ENCODE results near the gene CWC25. TPM values are rescaled to one million over a fixed set of nuclear protein-coding genes. Genes with fewer than 3 reads are reported as not detected.

The CWC25 gene
- total RNA-seq, 1 experiment from 2014 or later, result 23.9 TPM

DNA sequence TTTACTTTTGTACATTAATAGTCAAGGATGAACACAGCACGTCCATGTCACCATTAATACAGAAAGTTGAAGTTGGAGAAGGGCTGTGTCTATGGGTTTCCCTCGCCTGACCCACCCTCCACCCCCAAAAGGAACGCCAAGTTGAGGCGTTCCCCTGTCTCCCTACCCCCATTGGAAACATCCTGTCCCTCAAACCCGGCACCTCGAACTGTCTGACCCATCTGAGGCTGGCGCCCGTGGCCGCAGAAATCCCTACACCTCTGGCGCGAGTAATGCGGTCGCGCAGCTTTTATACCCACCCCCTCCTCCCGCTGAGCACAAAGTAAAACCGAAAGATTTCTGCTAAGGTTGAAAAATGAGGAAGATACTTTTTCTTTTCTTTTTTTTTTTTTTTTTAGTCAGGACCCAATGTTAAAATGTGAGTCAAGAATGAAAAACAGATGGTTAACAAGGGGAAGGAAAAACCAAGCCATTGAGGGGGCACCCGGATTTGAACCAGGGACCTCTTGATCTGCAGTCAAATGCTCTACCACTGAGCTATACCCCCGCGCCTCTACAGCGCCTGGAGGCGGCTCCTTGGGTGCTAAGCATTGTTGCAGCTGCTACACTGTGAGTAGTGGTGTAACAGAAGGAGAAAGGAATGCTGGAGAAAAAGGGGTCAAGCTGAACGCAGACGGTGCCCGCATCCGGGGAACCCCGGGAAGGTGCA is 43.9 kb upstream of the CWC25 start (continued):
- TF ChIP-seq POLR2A (IDR thresholded peaks at IDR 0.05; ENCODE audit: borderline replicate concordance, extremely low read depth, insufficient read depth, insufficient read length) (no peak), SP1 (IDR thresholded peaks at IDR 0.05; ENCODE audit: low read depth) (peak; percentile 8; the same call in 1 of the 2 replicates), ZNF274 (IDR thresholded peaks at IDR 0.05; ENCODE audit: low read depth, low read length) (no peak), RAD21 (IDR thresholded peaks at IDR 0.05; ENCODE audit: low read depth) (0 out of 2 replicates have a peak, but pooled peaks have one; percentile 9), EZH2phosphoT487 (IDR thresholded peaks at IDR 0.05; ENCODE audit: borderline replicate concordance) (no peak), TCF7L2 (IDR thresholded peaks at IDR 0.05; ENCODE audit: borderline replicate concordance, extremely low read depth, insufficient read depth, insufficient read length) (no peak), JUND (IDR thresholded peaks at IDR 0.05) (no peak), ELF1 (IDR thresholded peaks at IDR 0.05; ENCODE audit: borderline replicate concordance, low read depth) (no peak), POLR2AphosphoS5 (IDR thresholded peaks at IDR 0.05; ENCODE audit: low read depth, low read length) (no peak), FOSL1 (IDR thresholded peaks at IDR 0.05; ENCODE audit: low read depth) (0 out of 2 replicates have a peak, but pooled peaks have one; percentile 26), CEBPB (IDR thresholded peaks at IDR 0.05; ENCODE audit: low read depth) (no peak)

DNA sequence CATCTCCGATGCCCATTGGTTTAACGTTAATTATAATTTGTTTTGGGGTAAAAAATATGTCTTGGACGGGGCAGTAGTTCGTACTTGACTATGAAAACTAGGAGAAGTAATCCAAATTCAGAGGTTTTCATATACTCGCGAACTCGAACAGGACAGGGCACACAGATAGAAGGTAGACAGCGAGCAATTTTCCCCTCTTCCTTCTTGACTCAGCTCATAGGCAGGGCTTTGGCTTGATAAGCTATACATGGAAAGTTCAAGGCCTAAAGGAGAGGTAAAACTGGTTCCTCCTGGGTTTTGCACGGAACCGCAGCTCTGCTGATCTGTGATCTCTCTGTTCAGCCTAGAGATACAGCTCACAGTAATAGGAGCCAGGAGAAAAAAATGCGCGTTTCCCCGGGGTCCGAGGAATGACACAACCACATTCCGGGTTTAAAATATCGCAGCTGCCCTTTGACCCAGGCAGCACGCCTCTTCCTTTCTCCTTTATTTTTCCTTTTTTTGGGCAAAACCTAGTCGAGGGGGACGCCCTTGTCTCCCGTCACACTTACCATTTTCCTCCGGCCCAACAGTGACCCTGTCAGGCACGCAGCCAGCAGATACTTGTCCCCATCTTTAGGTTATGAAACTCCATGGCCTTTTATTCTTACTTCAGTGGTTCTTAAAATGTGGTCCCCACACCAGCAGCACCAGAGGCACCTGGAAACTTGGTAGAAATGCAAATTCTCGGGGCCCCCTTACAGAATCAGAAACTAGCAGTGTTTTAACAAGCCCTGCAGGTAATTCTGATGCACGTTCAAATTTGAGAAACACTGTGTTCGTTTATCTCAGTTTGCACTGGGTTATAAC is 43.1 kb upstream of the CWC25 start:
- peak overlapping the region; percentile 74 for H3K9ac ChIP-seq (ENCODE audit: low read length)
- ChIA-PET CTCF (interaction anchor here (1.8 kb wide), 1 partner anchor 14 kb away, joined by 4 read pairs; the partner anchor contains the start of gene RPL23), POLR2A (interaction anchor here (0.8 to 3.6 kb wide), 3 partner anchors 14 to 296 kb away, joined by 3 to 46 read pairs (median 4); partner anchors contain the start of genes PSMB3 and RPL23), RAD21 (ENCODE audit: low non-redundant PET in 1 of 2, low total read pairs in 2 of 2, uncharacterized antibody in 2 of 2, unreplicated experiment in 2 of 2) (no interaction called here)
- peak overlapping the region; percentile 83 to 98 for H3K4me3 ChIP-seq (replicated peaks in 1 of 2; ENCODE audit: low read depth in 1 of 2, low read length in 2 of 2)
- peaks cover 30% of the 10 kb centered on the region for H3K79me2 ChIP-seq (ENCODE audit: insufficient read depth, low read length)
- intact Hi-C loops (cut with micrococcal nuclease), result loop anchor here (2.0 to 5.0 kb wide), 2 partner anchors 116 to 285 kb away; partner anchors contain the start of gene PSMB3
- ATAC-seq, result no peak
- peak overlapping the region; percentile 85 for H3K4me2 ChIP-seq (ENCODE audit: low read length)
- no peak for TF ChIP-seq EZH2phosphoT487 (IDR thresholded peaks at IDR 0.05; ENCODE audit: borderline replicate concordance)
- TF ChIP-seq POLR2A (IDR thresholded peaks at IDR 0.05; ENCODE audit: borderline replicate concordance, extremely low read depth, insufficient read depth, insufficient read length), result no peak
- no peak for TF ChIP-seq CEBPB (IDR thresholded peaks at IDR 0.05; ENCODE audit: low read depth)
- TF ChIP-seq FOSL1 (IDR thresholded peaks at IDR 0.05; ENCODE audit: low read depth), result no peak
- no peak for TF ChIP-seq SRF (IDR thresholded peaks at IDR 0.05; ENCODE audit: low read depth)
- TF ChIP-seq SIN3A (IDR thresholded peaks at IDR 0.05; ENCODE audit: low read depth), result no peak
- no peak for TF ChIP-seq ZFX (IDR thresholded peaks at IDR 0.05)
- TF ChIP-seq YY1 (IDR thresholded peaks at IDR 0.05; ENCODE audit: extremely low read depth, insufficient replicate concordance, low read depth, low read length), result no peak
- no peak for TF ChIP-seq TCF7L2 (IDR thresholded peaks at IDR 0.05; ENCODE audit: borderline replicate concordance, extremely low read depth, insufficient read depth, insufficient read length)
- no peak for TF ChIP-seq JUND (IDR thresholded peaks at IDR 0.05)
- peak overlapping the region; percentile 97 for H3K27ac ChIP-seq (ENCODE audit: low read depth, low read length)
- H3K4me1 ChIP-seq (ENCODE audit: control insufficient read depth in 1 of 2, insufficient read depth in 2 of 2, low read length in 2 of 2), result peaks cover 57 to 85% of the 10 kb centered on the region in 2 experiments
- H2AFZ ChIP-seq (ENCODE audit: low read depth, low read length, poor library complexity, severe bottlenecking), result peak overlapping the region; percentile 95
- no peaks in the 10 kb centered on the region for H4K20me1 ChIP-seq (ENCODE audit: insufficient read depth)
- H3K9me3 ChIP-seq (ENCODE audit: control insufficient read depth in 1 of 2, insufficient read depth in 1 of 2, low read depth in 1 of 2, low read length in 2 of 2), result no peaks in the 10 kb centered on the region
- no peak for DNase-seq (ENCODE audit: low read depth, low spot score)
- H3K27me3 ChIP-seq (ENCODE audit: insufficient read depth, low read length), result no peaks in the 10 kb centered on the region
- no TSS peak for BruUV-seq (replicated peaks)
- H3K36me3 ChIP-seq (ENCODE audit: control insufficient read depth in 1 of 2, insufficient read depth in 2 of 2, low read length in 2 of 2), result no peaks in the 10 kb centered on the region
- no peaks in the 10 kb centered on the region for H3K9me2 ChIP-seq (ENCODE audit: insufficient read depth)
